Activated CD8-positive, alpha-beta memory T cell treated with anti-CD3 and anti-CD28 coated beads, Interleukin-2, amount 50 U/mL, for 1 hour (primary cell): ENCODE measurements around the gene HHATL.

ENCODE experiments used
- DNase-seq: peaks from one replicate; pipeline ENCODE4 v3.0.0-alpha.2; 2020; ENCODE audit errors: extremely low read depth

The HHATL gene

DNA sequence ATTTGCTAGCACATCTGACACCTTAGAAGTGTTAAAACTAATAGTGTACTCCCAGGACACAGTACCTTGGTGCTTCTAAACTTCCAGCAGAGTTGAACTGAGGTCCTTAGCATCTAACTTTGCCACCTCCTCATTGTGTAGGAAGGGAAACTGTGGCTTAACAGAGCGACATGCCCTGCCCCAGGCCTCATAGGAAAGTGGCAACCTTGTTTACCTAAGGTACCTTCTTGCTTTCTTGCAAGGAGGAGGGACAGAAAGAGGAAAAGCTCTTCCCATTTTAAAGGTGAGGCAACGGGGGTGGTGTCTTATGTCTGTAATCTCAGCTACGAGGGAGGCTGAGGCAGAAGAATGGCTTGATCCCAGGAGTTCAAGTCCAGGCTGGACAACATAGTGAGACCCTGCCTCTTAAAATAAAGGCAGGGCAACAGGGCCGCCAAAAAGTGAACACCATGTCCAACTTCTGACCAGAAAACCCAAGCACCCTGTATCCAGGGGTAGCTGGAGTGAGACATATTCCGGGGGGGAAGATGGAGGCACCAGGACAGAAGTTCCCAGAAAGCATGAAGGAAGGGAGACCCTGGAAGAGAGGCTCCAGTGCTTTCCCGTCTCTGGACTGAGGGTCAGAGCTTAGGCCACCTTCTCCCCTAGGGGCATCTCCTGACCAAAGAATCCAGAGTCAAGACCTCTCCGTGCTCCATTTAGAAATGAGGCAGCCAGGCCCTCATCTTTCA, 17.8 kb downstream of the HHATL start:
- DNase-seq: no peak

DNA sequence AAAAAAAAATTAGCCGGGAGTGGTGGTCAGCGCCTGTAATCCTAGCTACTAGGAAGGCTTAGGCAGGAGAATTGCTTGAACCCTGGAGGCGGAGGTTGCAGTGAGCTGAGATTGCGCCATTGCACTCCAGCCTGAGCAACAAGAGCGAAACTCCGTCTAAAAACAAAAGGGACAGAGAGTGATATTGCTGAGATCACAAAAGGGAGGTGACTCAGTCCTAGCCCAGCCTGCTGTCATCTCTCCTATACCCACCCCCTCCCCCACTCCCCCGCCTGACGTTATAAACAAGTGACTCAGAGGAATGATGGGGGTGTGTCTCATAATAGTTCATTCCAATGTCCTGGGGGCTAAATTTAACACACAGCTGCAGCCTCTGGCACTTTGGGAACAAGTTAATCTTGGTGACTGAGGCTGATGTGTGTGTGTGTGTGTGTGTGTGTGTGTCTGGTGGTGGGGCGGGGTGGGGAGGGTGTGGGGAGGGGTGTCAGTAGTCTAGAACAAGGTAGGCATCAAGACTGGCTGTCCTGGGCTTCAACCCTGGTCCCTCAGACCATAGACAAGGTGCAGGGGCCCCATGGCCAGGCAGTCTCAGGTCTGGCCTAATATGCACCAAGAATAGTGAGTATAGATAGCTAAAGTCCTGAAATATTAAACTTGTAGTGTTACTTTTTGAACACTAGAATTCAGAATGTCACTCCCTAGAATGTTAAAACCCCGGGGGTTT, 18.6 kb downstream of the HHATL start:
- DNase-seq: no peak

DNA sequence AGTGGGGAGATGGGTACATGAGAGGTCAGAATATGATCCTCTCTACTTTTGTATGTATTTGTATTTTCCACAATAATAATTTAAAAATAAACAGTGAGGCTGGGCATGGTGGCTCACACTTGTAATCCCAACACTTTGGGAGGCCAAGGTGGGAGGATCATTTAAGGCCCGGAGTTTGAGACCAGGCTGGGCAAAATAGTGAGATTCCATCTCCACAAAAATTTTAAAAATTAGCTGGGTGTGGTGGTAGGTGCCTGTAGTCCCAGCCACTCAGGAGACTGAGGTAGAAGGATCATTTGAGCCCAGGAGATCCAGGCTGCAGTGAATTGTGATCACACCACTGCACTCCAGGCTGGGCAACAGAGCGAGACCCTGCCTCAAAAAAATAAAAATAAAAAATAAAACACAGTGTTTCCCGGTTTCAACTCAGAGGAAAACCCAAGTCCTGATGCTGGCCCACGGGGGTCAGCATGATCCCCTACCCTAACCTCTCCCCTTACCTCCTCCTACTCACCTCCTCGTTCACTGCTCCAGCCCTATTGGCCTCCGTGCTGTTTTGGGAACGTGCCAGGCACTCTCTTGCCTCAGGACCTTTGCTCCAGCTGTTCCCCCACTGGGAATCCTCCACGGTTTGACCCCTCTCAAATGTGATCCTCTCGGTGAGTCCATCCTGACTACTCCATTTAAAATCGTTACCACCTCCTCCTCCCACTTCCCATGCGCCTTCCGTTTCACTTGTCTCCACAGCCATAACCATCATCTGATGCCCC, 20.1 kb downstream of the HHATL start:
- no peak for DNase-seq

DNA sequence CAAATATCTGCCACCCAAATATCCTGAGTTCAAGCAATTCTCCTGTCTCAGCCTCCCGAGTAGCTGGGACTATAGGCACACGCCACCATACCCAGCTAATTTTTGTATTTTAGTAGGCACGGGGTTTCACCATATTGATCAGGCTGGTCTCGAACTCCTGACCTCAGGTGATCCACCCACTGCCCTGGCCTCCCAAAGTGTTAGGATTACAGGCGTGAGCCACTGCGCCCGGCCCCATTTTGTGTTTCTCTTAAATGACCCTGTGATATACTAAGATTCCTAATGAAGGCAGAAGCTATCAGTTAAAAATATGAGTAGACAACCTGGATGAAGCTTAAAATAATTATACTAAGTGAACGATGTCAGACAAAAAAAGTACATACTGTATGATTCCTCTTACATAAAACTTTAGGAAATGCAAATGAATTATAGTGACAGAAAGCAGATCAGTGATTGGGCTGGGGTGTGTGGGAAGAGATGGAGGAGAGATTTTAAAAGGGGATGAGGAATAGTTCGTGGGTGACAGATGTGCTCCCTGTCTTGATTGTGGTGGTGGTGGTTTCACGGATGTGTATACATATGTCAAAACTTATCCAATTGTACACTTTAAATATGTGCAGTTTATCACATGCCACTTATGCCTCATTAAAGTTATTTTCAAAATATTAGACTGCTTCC, 21.1 kb downstream of the HHATL start:
- DNase-seq: no peak

DNA sequence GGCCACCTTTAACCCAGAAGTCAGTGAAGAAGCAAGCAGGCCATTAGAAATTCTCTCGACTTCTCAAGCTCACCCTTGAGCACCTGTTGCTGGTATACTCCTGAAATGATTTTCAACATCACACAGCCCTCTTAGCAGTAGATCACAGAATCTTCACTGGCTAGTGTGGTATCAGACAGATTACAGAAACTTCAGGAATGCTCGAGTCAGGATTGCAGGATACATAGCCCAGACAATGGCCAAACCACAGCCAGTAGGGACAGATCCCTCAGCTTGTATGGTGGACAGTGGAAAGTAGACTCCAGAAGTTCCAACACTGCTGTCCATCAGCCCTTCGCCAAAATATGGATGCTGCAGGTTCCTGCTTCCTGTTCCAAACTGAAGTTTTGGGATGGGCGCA, 21.8 kb downstream of the HHATL start:
- no peak for DNase-seq

DNA sequence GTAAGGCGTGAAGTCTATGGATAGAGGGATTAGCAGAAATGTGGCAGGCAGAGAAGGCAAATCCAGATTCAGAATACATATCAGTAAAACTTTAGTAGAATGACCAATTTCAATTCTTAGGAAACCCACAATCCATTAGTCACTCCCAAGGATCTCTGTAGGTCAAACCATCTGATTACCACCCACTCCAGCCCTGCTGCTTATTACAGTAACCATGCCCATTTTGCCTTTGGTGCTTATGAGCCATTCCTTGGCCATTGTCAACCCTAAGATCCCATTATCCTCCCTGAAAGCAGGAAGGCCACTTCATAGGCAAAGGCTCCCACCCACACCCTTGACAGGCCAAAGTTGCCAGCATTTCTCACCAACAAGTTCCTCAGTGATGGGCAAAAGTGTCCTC, 22.3 kb downstream of the HHATL start:
- no peak for DNase-seq

DNA sequence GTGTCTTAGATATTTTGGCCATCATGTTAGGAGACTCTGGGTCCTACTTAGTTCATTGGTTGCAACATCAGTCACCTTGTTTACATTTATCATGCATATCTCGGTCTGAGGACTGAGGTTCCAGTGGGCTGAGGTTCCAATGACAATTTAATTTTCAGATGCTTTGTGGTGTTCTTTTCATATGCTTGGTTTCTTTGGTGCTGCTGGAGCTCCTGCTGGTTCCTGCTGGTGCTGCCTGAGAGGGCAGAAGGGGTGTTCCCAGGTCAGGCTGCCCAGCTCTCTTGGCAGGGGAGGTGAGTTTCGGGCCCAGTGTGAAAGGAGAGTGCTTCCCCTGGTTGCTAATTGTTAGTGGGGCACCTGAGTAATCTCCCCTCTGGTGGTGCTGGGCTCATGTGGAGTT, 24.2 kb downstream of the HHATL start:
- DNase-seq: no peak

DNA sequence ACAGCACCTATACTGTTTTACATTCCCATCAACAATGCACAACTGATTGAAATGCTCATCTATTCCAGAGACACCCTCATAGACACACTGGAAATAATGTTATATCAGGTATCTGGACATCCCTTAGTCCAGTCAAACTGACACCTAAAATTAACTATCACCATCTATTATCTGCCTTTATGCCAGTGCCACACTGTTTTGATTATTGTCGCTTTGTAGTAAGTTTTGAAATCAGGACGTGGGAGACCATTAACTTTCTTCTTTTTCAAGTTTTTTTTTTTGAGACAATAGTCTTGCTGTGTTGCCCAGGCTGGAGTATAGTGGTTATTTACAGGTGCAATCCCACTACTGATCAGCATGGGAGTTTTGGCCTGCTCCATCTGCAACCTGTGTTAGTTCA, 26.7 kb downstream of the HHATL start:
- no peak for DNase-seq

DNA sequence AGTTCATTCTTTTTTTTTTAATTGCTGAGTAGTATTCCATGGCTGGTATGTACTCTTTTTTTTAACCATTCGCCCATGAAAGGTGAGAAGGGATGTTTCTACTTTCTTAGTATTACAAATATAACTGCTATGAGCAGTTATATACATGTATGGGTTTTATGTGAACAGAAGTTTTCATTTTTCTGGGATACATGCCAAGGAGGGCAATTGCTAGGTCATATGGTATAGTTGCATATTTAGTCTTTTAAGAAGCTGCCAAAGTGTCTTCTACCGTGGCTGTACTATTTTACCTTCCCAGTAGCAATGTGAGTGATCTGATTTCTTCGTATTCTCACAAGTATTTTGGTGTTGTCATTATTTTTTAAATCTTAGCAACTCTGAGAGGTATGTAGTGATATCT, 28.5 kb downstream of the HHATL start:
- no peak for DNase-seq

DNA sequence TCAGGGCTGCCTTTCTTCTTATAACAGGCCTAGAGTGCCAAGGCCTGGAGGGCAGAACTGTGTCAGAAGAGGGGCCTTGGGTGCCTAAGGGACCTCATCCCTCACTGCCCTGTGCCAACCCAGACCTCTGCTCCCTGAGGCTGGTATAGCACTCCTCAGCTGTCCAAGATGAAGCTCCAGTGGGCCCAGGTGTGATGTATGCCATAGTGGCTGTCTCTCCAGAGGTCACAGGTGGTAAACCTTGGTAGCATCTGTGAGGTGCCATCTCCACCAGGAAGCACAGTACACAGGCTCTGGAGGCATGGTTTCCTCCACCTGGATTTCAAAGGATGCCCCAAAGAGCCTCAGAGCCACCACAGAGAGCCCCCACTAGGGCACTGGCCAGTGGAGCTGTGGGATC, 29.5 kb downstream of the HHATL start:
- no peak for DNase-seq

DNA sequence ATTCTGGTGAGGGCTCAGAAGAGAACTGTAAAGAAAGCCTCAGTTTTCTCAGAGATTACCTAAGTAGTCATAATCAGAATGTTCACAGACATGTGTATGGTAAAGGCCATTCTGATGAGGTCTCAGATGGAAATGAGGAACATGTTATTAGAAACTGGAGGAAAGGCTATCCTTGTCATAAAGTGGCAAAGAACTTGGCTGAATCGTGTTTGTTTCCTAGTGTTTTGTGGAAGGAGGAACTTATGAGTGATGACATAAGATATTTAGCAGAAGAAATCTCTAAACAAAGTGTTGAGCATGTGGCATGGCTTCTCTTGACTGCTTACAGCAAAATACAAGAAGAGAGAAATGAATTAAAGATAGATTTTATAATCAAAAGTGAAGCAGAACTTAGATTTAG, 30.1 kb downstream of the HHATL start:
- no peak for DNase-seq

DNA sequence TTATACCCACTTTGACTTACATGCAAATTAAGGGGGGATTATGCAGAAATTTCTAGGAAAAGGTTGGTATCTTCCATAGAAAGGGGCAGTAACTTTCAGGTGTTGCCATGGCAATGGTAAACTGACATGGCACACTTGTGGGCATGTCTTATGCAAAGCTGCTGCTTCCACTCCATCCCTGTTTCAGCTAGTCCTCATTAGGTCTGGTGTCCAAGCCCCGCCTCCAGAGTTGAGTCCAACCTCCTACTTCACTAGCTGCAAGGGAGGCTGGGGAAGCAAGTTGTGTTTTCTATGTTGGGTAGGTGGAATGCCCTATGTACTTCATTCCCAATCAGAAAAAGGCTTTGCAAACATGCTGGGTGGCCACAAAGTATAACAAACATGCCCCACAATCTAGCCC, 31.9 kb downstream of the HHATL start:
- no peak for DNase-seq

DNA sequence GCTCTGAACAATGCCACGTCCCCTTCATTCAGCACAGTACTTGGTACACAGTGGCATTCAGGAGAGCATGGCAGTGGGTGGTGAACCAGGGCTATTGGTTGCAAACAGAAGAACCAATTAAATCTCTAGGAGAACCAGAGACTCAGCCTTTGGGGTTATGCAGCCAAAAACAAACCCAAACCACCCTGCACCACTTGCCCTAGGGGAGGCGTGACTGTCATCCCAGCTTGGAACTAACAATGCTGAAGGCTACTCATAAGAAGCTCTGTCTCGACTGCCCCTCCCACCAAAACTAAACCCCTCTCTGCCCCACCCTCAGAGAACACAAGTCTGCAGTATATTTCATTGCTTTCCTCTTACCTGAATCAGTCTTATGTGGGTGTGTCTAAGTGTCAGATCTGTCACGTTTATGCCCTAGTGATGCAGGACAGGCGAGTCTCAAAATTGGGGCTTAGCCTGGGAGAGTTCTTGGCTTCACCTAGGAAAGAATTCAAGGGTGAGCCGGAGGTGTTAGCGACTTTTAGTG, 32.5 kb downstream of the HHATL start:
- no peak for DNase-seq

DNA sequence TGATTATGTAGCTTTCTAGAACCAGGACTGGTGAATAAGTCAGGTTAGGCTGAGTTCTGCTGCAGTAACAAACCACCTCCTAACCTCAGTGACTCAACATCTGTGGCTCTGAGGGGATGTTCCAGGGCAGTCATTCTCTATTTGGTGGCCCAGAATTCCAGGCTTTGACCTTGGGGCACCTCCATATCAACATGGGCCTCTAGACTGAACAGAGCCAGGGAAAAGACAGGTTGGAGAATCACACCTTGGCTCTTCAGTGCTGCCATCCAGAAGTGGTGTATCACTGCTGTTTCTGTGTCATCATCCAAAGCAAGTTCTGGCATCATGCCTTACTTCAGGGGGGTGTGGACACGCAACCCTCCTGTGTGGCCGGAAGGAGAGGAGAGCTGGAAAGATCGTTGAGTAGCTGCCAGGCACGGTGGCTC, 33.8 kb downstream of the HHATL start:
- DNase-seq: no peak

DNA sequence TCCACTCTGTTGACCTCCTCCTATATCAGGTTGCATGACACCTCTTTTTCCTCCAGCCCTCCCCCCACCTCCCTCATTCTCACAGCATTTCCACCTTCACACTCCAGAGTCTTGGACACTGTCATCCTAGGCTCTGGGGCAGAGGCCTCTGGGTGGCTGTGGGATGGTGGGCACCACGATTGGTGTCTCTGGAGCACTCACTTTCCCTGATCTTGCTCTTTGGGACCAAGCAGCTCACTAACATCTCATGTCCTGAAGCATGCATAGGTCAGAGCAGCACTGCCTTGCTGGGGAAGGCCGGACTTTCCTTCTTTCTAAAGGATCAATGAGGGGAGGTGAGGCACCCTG, 34.2 kb downstream of the HHATL start:
- DNase-seq: no peak

DNA sequence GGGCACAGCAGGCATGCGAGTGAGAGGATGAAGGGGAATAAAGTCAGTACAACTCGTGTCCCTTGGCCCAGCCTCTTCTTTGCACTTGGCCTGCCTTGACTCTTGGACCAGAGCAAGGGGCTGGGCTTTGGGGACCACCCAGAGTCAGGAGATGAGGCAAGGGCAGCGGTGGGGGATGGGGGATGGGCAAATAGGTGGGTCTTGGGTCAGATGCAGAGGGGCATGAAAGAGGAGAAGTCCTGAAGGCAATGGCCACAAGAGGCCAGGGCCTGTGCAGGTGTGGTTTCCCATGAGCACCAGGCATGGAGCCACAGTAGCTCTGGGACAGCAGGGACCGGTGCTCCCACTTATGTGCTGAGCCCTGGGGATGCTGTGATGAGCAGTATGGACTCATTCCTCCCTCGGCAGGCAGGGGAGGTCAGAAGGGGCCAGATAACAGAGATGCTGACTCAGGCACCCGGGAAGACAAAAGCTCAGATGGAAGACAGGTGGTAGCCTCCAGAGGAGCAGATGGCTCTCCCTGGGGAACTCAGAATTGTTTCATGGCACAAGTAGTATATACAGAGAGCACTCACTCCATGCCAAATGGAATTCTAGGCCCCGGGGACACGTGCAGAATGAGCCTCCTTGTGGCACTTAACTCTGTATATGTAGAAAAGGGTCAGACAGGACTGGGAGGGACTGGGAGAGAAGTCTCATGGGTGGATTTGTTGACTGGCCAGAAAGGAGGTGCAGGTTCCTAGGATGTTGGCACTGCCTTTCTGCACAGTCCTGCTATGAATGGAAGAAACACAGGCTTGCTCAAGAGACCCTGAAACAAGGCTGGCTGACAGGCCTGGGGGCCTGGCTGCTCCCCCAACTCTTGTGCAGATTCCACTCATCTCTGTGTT, 34.8 kb downstream of the HHATL start:
- DNase-seq: no peak

DNA sequence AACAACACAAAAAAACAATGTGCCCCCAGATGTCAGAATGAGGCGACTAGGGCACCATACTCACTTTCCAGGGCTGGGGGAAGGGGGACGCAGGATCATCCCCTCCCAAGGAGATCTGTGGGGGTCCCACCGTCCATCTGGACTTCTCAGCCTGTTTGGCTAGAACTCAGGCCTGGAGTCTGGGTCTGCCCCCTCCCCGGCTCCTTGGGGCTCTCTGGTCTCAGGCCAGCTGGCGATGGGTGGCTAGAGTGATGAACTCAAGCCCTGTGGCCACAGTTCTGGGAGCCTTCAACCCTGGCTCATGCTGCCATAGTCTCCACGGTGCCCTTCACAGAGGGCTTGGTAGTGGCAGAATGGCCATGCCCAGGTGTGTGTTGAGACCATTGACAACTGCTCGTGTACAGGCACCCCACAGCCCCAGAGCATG, 35.5 kb downstream of the HHATL start:
- no peak for DNase-seq

DNA sequence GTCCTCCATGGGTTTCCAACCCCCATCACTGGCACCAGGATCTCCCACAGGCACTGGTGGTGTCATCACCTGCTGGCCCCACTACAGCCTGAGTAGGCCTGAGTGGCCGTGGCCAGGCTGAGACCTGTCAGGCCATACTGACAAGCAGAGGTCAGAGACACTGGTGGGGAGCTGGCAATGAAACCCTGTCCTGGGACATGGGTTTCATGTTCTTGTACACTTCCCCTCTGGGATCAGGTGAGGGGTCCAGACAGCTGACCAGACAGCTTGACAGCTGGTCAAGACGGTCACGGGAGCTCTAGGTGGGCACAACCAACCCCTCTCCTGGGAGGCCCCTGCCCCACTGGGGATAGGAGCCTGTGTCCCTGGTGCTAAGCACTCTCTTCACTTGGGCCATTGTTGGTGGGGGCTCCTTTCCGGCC, 36.0 kb downstream of the HHATL start:
- DNase-seq: no peak

DNA sequence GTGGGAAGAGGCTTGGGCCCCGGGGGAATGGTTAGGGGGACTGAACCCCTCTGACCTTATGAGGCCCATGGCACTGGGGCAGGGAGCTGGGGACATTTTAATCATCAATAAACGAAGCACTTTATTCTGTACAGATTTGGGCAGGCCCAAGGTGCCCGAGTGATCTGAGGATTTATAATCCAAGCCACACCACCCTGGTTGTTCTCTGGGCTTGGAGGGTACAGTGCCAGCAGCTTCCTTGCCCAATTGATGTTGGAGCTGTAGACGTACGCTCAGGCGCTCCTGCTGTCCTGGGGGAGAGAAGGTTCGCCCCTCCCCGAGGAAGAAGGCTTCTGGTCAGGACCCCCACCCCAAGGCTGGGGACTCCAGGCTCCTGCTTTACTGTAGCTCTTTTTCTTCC, 36.6 kb downstream of the HHATL start:
- DNase-seq: no peak

DNA sequence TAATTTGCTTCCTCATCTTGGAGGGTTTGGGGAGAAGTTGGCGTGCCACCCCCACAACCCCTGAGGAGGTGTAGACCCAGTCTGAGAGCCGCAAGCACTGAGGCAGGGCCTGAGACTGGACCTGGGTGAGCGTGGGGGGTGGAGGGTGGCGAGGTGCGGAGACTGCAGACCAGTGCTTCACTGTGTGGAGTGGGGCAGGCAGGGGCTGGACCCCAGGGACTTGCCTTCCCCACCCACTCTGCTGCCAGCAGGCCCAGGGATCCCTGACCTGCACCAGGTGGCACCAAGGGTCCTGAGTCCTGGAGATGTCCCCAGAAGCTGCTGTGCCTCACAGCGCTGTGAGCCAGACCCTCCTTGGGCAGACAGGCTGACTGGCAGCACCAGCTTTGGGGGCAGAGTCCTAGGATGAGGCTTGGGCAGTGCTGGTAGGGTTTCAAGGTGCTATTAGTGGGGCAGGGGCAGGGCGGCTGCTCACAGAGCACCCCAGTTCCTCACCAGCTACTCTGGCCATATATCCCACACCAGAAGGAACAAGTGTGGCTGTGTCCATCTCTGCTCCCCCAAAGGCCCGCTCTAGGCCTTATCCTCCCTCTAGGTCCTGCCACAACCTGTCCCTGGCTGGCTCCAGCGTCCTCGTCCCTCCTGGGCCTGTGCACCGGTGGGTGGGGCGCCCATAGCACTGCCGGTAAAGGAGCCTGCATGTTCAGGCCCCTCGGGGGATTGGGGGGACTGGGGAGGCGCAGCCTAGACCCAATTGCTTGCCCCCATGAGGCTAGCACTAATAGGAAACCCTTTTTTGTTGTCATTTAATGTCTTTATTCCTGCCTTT, 37.3 kb downstream of the HHATL start:
- no peak for DNase-seq
